Panc1 (cell line): ENCODE measurements around the gene CXCR5.

Experiments
- CTCF ChIP-seq: fragments of 450-650 bp; IDR thresholded peaks from 2 replicates; pipeline ENCODE4 v1.5.1; 2017; ENCODE audit warnings: mild to moderate bottlenecking
- POLR2AphosphoS5 ChIP-seq: IDR thresholded peaks from 2 replicates; pipeline ENCODE4 v1.6.1; 2012; ENCODE audit warnings: mild to moderate bottlenecking, low read depth, low read length, moderate library complexity
- REST ChIP-seq, 2 experiments: IDR thresholded peaks; 2 replicates each; pipeline ENCODE4 v1.6.1; 2011 to 2012; ENCODE audit warnings: low read depth in 2 of 2, control low read depth in 1 of 2, low read length in 1 of 2, mild to moderate bottlenecking in 1 of 2, moderate library complexity in 1 of 2; ENCODE audit not compliant: insufficient read depth in 1 of 2
- SIN3A ChIP-seq: IDR thresholded peaks from 2 replicates; pipeline ENCODE4 v1.6.1; 2012; ENCODE audit warnings: low read depth, mild to moderate bottlenecking, low read length, moderate library complexity, borderline replicate concordance; ENCODE audit not compliant: insufficient read depth
- TCF7L2 ChIP-seq: IDR thresholded peaks from 2 replicates; pipeline ENCODE4 v1.6.1; 2011; ENCODE audit warnings: mild to moderate bottlenecking, low read depth, low read length, inconsistent platforms

GRCh38 chr11:118930094-118930712 is 46.5 kb downstream of the CXCR5 start:
- TF ChIP-seq POLR2AphosphoS5 (peak; percentile 10; the same call in 1 of the 2 replicates), CTCF (peak; percentile 98), REST (IDR thresholded peaks at IDR 0.05; ENCODE audit: insufficient read depth in 1 of 2, low read depth in 2 of 2, low read length in 1 of 2) (0 out of 4 replicates have a peak, but pooled peaks of 1 of the 2 experiments have one; percentile 19), TCF7L2 (no peak), SIN3A (no peak; the same call in 1 of the 2 replicates)
